ENCODE data around the gene CETN3. TPM values are rescaled to one million over a fixed set of nuclear protein-coding genes. Genes with fewer than 3 reads are reported as not detected.

The CETN3 gene
- total and polyA plus RNA-seq, 9 of the 15 experiments (the other 6 are each of a cell fraction or from before 2014, with no cell fraction given) = 43.3 to 113 (median 82.4) TPM

GRCh38 chr5:90399251-90399650, 10.3 kb downstream of the CETN3 start:
- in situ Hi-C loops (cut with MboI) (no loop called here), intact Hi-C loops (cut with micrococcal nuclease) (no loop called here)
- FAIRE-seq (no peak), DNase-seq (ENCODE audit: extremely low read depth in 1 of 4, low spot score in 3 of 4) (no peak), ATAC-seq (no peak)
- TF ChIP-seq ZNF184 (CRISPR knock-in tag; IDR thresholded peaks at IDR 0.05) = no peak
- no peak for TF ChIP-seq POLR2AphosphoS2 (IDR thresholded peaks at IDR 0.05; ENCODE audit: low read length)
- TF ChIP-seq TCFL5 (CRISPR knock-in tag; conservative IDR thresholded peaks at IDR 0.05) = no peak
- TF ChIP-seq HDAC6 (IDR thresholded peaks at IDR 0.05; ENCODE audit: low read depth, low read length) = no peak
- TF ChIP-seq E2F4 (CRISPR knock-in tag; IDR thresholded peaks at IDR 0.05; ENCODE audit: low read depth) = no peak
- Histone ChIP-seq H3K9me1 (ENCODE audit: control insufficient read depth, insufficient read depth, low read length) (no peaks in the 10 kb centered on the region), H3K9ac (ENCODE audit: insufficient read depth in 1 of 2, low read depth in 2 of 2, low read length in 2 of 2) (no peak overlapping the region), H3K79me2 (ENCODE audit: control insufficient read depth, insufficient read depth, low read length) (peaks cover 13% of the 10 kb centered on the region), H3K27me3 (ENCODE audit: control insufficient read depth in 2 of 2, insufficient read depth in 2 of 2, low read length in 2 of 2) (no peaks in the 10 kb centered on the region), H3K4me1 (replicated peaks in 1 of 2; ENCODE audit: control insufficient read depth in 2 of 2, insufficient read depth in 2 of 2, low read length in 2 of 2) (no peaks in the 10 kb centered on the region), H3K9me3 (replicated peaks; ENCODE audit: control insufficient read depth, insufficient read depth, low read depth, low read length) (no peaks in the 10 kb centered on the region), H4K20me1 (replicated peaks; ENCODE audit: control insufficient read depth, insufficient read depth, low read length) (no peaks in the 10 kb centered on the region), H3K36me3 (ENCODE audit: control insufficient read depth, insufficient read depth, low read length) (peaks cover 70% of the 10 kb centered on the region), H3K4me2 (ENCODE audit: insufficient read depth, low read length) (no peak overlapping the region), H2AFZ (ENCODE audit: low read depth, low read length) (no peak overlapping the region), H3K4me3 (no peak overlapping the region), H3K27ac (ENCODE audit: extremely low read depth, low read depth, low read length) (no peak overlapping the region)
- POLR2A ChIA-PET = interaction anchor here (3.2 kb wide), 1 partner anchor 11 kb away, joined by 18 read pairs; the partner anchor contains the start of gene CETN3
- BruUV-seq (replicated peaks) = no TSS peak
- CTCF ChIA-PET (ENCODE audit: low intra/inter-chr PET ratio) = no interaction called here
- 88% methylated on average over 4 of the region's 4 CpGs for WGBS (ENCODE audit: insufficient coverage, low coverage, missing lambda C conversion rate)

- ATAC-seq = peak; percentile 52; the same call in 2 of the 3 replicates
- Histone ChIP-seq H3K4me1 (replicated peaks in 1 of 2; ENCODE audit: control insufficient read depth in 2 of 2, insufficient read depth in 2 of 2, low read length in 2 of 2) (no peaks in the 10 kb centered on the region), H3K36me3 (ENCODE audit: control insufficient read depth, insufficient read depth, low read length) (peaks cover 70% of the 10 kb centered on the region), H4K20me1 (replicated peaks; ENCODE audit: control insufficient read depth, insufficient read depth, low read length) (no peaks in the 10 kb centered on the region), H3K79me2 (ENCODE audit: control insufficient read depth, insufficient read depth, low read length) (peaks cover 9% of the 10 kb centered on the region; the same call in 2 of the 3 replicates), H3K27ac (ENCODE audit: extremely low read depth, low read depth, low read length) (no peak overlapping the region), H3K4me2 (ENCODE audit: insufficient read depth, low read length) (no peak overlapping the region), H3K9ac (ENCODE audit: insufficient read depth in 1 of 2, low read depth in 2 of 2, low read length in 2 of 2) (no peak overlapping the region), H3K4me3 (no peak overlapping the region), H2AFZ (ENCODE audit: low read depth, low read length) (no peak overlapping the region), H3K9me1 (ENCODE audit: control insufficient read depth, insufficient read depth, low read length) (no peaks in the 10 kb centered on the region), H3K27me3 (ENCODE audit: control insufficient read depth in 2 of 2, insufficient read depth in 2 of 2, low read length in 2 of 2) (no peaks in the 10 kb centered on the region), H3K9me3 (replicated peaks; ENCODE audit: control insufficient read depth, insufficient read depth, low read depth, low read length) (no peaks in the 10 kb centered on the region)
- no peak for FAIRE-seq
- no TSS peak for BruUV-seq (replicated peaks)
- intact Hi-C loops (cut with micrococcal nuclease) (no loop called here), in situ Hi-C loops (cut with MboI) (no loop called here)
- 85% methylated on average over 2 of the region's 2 CpGs for WGBS (ENCODE audit: insufficient coverage, low coverage, missing lambda C conversion rate)
- no peak for DNase-seq (ENCODE audit: extremely low read depth in 1 of 4, low spot score in 3 of 4)
- ChIA-PET CTCF (ENCODE audit: low intra/inter-chr PET ratio) (no interaction called here), POLR2A (interaction anchor here (3.2 kb wide), 1 partner anchor 11 kb away, joined by 18 read pairs; the partner anchor contains the start of gene CETN3)
- no peak for TF ChIP-seq BMI1 (IDR thresholded peaks at IDR 0.05; ENCODE audit: low read length)
- TF ChIP-seq TRIM24 (IDR thresholded peaks at IDR 0.05) = no peak
- no peak for TF ChIP-seq ATF4 (CRISPR knock-in tag; IDR thresholded peaks at IDR 0.05)
- TF ChIP-seq SREBF2 (CRISPR knock-in tag; IDR thresholded peaks at IDR 0.05) = no peak
- TF ChIP-seq TCF15 (CRISPR knock-in tag; IDR thresholded peaks at IDR 0.05) = no peak
- no peak for TF ChIP-seq ARID3B (CRISPR knock-in tag; IDR thresholded peaks at IDR 0.05; ENCODE audit: borderline replicate concordance)
- TF ChIP-seq SMAD4 (CRISPR knock-in tag; conservative IDR thresholded peaks at IDR 0.05) = no peak
- TF ChIP-seq TAF7 (tag; IDR thresholded peaks at IDR 0.05) = no peak
- TF ChIP-seq ARHGAP35 (IDR thresholded peaks at IDR 0.05; ENCODE audit: partially characterized antibody) = no peak
These were observed 10.8 kb downstream of the CETN3 start for GRCh38 chr5:90398726-90399125.

All from K562 (cell line).